Neural crest cell (in vitro differentiated cells): ENCODE measurements around the gene LRRIQ4. TPM values are rescaled to one million over a fixed set of nuclear protein-coding genes. Genes with fewer than 3 reads are reported as not detected.

Source experiments
- DNase-seq: peaks from one replicate; pipeline ENCODE4 v3.0.0; 2021; ENCODE audit warnings: low read depth, mixed read lengths, low spot score
- H3K27ac Mint-ChIP-seq: one replicate; pipeline ENCODE4 v1.8.0; 2021; ENCODE audit warnings: mild to moderate bottlenecking, mixed read lengths; ENCODE audit not compliant: unreplicated experiment
- H3K27me3 Mint-ChIP-seq: 2 replicates; pipeline ENCODE4 v1.8.0; 2021; ENCODE audit warnings: low read depth, mild to moderate bottlenecking, mixed read lengths
- H3K36me3 Mint-ChIP-seq: 2 replicates; pipeline ENCODE4 v1.8.0; 2021; ENCODE audit warnings: low read depth, mild to moderate bottlenecking, mixed read lengths
- H3K4me1 Mint-ChIP-seq: 2 replicates; pipeline ENCODE4 v1.8.0; 2021; ENCODE audit warnings: mixed read lengths
- H3K4me3 Mint-ChIP-seq: one replicate; pipeline ENCODE4 v1.8.0; 2021; ENCODE audit warnings: mild to moderate bottlenecking, mixed read lengths
- H3K9me3 Mint-ChIP-seq: 2 replicates; pipeline ENCODE4 v1.8.0; 2021; ENCODE audit warnings: mixed read lengths
- total RNA-seq: library from RNA; stranded (reverse); gene quantifications from 2 replicates; pipeline ENCODE4 v1.2.1, GENCODE V29; 2021
- TF ChIP-seq, protein P1 (sequence below): fragments of 200-600 bp; sonication (generic); conservative IDR thresholded peaks from 2 replicates; pipeline ENCODE4 v1.5.0; 2021; ENCODE audit warnings: antibody characterized with exemption, mild to moderate bottlenecking

Gene LRRIQ4
- total RNA-seq, 1 donor from 2014 or later: 0.12 TPM

DNA sequence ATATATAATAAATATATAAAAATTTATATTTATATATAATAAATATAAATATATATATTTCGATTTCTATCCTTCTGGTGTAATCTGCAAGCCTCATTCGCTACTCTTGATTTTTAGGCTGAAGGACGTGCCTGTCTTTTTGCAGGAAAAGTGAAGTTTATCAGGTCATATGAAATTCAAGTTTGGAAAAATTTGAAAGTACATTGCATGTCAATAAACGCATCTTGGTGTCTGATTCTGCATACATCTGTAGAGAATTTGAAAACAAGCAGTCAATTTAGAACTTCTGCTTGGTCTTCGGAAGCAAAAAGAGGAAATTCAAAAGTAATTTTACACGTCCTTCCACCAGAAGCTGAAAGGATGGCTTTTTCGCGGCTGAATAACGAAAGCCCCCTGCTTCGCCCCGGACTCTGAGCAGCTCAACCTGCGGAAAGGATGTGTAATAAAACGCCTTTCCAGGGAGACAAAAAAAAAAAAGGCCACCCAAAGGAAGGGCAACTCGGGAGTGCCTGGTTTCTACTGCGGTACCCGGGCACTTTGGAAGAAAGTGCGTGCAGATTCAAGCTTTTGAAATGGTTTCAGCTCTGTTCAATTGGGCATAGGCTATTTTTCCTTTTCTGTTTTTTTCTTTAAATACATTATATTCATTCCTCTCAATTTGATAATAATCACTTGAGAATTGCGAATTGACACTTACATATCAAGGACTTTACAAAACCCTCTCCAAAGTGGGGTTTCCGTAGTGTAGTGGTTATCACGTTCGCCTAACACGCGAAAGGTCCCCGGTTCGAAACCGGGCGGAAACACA, 41.0 kb upstream of the LRRIQ4 start:
- peak; percentile 69 for DNase-seq
- peaks cover 9% of the 10 kb centered on the region for H3K9me3 Mint-ChIP-seq
- TF ChIP-seq, protein P1, sequence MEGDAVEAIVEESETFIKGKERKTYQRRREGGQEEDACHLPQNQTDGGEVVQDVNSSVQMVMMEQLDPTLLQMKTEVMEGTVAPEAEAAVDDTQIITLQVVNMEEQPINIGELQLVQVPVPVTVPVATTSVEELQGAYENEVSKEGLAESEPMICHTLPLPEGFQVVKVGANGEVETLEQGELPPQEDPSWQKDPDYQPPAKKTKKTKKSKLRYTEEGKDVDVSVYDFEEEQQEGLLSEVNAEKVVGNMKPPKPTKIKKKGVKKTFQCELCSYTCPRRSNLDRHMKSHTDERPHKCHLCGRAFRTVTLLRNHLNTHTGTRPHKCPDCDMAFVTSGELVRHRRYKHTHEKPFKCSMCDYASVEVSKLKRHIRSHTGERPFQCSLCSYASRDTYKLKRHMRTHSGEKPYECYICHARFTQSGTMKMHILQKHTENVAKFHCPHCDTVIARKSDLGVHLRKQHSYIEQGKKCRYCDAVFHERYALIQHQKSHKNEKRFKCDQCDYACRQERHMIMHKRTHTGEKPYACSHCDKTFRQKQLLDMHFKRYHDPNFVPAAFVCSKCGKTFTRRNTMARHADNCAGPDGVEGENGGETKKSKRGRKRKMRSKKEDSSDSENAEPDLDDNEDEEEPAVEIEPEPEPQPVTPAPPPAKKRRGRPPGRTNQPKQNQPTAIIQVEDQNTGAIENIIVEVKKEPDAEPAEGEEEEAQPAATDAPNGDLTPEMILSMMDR: no peak
- H3K27ac Mint-ChIP-seq: peak overlapping the region; percentile 99
- H3K4me1 Mint-ChIP-seq: peaks cover 46% of the 10 kb centered on the region
- peaks cover 7% of the 10 kb centered on the region for H3K36me3 Mint-ChIP-seq
- H3K27me3 Mint-ChIP-seq: peaks cover 21% of the 10 kb centered on the region
- H3K4me3 Mint-ChIP-seq: peak overlapping the region; percentile 100

GRCh38 chr3:169772305-169772896, 40.3 kb upstream of the LRRIQ4 start:
- TF ChIP-seq, protein P1: no peak
- peak; percentile 52 for DNase-seq
- peaks cover 5% of the 10 kb centered on the region for H3K9me3 Mint-ChIP-seq
- H3K36me3 Mint-ChIP-seq: peaks cover 7% of the 10 kb centered on the region
- H3K4me3 Mint-ChIP-seq: peak overlapping the region; percentile 100
- peak overlapping the region; percentile 99 for H3K27ac Mint-ChIP-seq
- H3K4me1 Mint-ChIP-seq: peaks cover 46% of the 10 kb centered on the region
- H3K27me3 Mint-ChIP-seq: peaks cover 21% of the 10 kb centered on the region

DNA sequence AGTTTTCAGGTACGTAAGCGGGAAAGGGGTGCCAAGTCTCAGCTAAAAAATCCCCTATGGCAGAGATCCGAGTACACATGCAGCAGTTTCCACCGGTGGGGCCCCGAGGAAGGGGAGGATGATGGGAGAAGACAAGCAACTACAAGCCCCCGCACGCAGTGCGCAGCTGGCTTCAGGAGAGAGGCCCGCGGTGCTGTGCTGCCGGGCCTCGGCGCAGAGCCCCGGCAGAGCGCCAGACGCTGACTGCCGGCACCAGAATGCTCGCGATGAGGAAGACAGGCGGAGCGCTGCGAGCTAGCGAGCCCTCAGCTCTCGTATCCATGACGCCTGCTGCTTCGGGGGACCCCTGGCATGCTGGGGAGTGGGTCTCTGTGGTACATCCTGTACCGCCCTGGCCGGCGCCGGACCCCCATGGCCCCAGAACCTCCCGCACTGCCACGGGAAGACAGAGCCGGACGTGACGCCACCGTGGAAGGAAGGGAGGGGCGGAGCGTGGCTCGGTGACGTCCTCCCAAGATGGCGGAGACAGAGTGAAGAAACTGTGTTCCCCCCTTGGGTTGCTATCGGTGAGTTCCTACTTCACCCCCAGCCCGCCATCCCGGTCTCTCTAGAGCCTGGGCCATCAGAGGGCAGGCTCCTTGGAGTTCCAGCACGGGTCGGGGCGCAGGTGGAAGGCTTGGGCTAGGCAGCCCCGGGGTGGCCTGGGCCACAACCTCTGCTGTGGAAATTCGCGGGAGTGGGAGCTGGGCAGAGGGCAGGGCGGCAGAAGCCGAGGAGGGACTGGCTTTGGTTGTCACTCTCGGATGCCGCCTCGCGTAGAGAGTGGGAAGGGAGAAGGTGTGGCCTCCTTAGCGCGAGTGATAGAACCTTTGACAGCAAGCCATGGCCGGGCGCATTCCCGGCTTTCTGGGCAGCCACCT, 39.5 kb upstream of the LRRIQ4 start, which contains the start of gene MYNN:
TSS of gene MYNN (plus strand) at position 500 of the 920 bp plus-strand sequence. CDS start 900 bp downstream, outside the sequence.
- Mint-ChIP-seq H3K4me1 (peaks cover 46% of the 10 kb centered on the region), H3K27ac (peak within 1 kb of the TSS; percentile 99), H3K27me3 (peaks cover 21% of the 10 kb centered on the region), H3K4me3 (peak within 1 kb of the TSS; percentile 100), H3K9me3 (peaks cover 5% of the 10 kb centered on the region), H3K36me3 (peaks cover 7% of the 10 kb centered on the region)
- TF ChIP-seq, protein P1: no peak
- peak; percentile 79 for DNase-seq

DNA sequence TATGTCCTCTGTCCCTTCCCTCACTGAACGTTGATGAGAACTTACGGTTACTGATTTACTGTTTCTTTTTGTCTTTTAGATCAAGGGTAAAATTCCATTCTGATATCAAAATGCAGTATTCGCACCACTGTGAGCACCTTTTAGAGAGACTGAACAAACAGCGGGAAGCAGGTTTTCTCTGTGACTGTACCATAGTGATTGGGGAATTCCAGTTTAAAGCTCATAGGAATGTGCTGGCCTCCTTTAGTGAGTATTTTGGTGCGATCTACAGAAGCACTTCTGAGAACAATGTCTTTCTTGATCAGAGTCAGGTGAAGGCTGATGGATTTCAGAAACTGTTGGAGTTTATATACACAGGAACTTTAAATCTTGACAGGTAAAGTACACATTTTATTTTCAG, 38.5 kb upstream of the LRRIQ4 start:
- H3K9me3 Mint-ChIP-seq: peaks cover 3% of the 10 kb centered on the region
- H3K27ac Mint-ChIP-seq: peak overlapping the region; percentile 57
- no peak for DNase-seq
- H3K4me1 Mint-ChIP-seq: peaks cover 46% of the 10 kb centered on the region
- peaks cover 21% of the 10 kb centered on the region for H3K27me3 Mint-ChIP-seq
- TF ChIP-seq, protein P1: no peak
- H3K4me3 Mint-ChIP-seq: peak overlapping the region; percentile 100
- H3K36me3 Mint-ChIP-seq: peaks cover 11% of the 10 kb centered on the region

- TF ChIP-seq, protein P1: no peak
- H3K27ac Mint-ChIP-seq: no peak overlapping the region
- no peak overlapping the region for H3K4me3 Mint-ChIP-seq
- peaks cover 27% of the 10 kb centered on the region for H3K4me1 Mint-ChIP-seq
- H3K27me3 Mint-ChIP-seq: peaks cover 5% of the 10 kb centered on the region
- peaks cover 9% of the 10 kb centered on the region for H3K36me3 Mint-ChIP-seq
- no peak for DNase-seq
- H3K9me3 Mint-ChIP-seq: no peaks in the 10 kb centered on the region
These were observed 34.8 kb upstream of the LRRIQ4 start for GRCh38 chr3:169777822-169778221.
